Fibroblast of mammary gland (primary cell): ENCODE measurements around the gene RFWD3.

ENCODE experiments used
- DNase-seq: peaks from one replicate; pipeline ENCODE4 v3.0.0-alpha.2; 2010; ENCODE audit warnings: low read depth
- H3K4me3 ChIP-seq: 2 replicates; pipeline ENCODE4 v1.5.1; 2011; ENCODE audit warnings: low read depth, mild to moderate bottlenecking, low read length, moderate library complexity; ENCODE audit not compliant: control insufficient read depth
- TF ChIP-seq, protein P1 (sequence below): conservative IDR thresholded peaks from 2 replicates; pipeline ENCODE4 v1.5.1; 2011; ENCODE audit warnings: low read depth, low read length, inconsistent platforms; ENCODE audit not compliant: control insufficient read depth, insufficient read depth

Gene RFWD3

DNA sequence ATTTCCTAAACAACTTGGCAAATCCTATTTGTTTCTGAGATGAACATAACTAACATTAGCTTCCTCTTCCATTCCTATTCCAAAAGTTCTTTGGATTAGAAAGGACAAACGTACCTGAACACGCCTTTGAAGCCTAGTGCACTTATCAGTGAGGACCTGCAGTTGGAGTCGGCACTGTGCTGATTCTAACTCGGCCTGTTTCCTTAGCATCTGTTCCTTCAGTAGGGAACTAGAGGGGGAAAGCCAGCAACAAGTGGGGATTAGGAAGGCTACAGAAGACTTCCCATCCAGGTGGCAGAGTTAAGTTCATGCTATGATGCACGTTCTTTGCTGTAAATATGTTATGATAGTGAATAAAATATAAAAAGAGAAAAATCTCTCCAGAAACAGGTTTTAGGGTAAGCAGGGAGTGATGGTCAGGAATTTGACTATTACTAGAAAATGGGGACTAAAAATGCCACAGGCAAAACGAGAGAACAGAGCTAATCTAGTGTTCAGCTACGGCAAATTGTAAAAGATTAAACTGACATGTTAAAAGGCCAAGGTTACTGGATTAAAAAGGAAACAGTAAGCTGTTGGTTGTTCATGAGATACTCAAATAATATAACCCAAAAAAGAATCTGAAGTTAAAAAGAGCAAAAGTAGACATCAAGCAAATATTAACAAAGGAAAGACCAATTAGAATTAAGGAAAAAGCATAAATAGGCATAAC lies 28.8 kb downstream of the RFWD3 start:
- no peak overlapping the region for H3K4me3 ChIP-seq
- no peak for DNase-seq
- TF ChIP-seq, protein P1, sequence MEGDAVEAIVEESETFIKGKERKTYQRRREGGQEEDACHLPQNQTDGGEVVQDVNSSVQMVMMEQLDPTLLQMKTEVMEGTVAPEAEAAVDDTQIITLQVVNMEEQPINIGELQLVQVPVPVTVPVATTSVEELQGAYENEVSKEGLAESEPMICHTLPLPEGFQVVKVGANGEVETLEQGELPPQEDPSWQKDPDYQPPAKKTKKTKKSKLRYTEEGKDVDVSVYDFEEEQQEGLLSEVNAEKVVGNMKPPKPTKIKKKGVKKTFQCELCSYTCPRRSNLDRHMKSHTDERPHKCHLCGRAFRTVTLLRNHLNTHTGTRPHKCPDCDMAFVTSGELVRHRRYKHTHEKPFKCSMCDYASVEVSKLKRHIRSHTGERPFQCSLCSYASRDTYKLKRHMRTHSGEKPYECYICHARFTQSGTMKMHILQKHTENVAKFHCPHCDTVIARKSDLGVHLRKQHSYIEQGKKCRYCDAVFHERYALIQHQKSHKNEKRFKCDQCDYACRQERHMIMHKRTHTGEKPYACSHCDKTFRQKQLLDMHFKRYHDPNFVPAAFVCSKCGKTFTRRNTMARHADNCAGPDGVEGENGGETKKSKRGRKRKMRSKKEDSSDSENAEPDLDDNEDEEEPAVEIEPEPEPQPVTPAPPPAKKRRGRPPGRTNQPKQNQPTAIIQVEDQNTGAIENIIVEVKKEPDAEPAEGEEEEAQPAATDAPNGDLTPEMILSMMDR = no peak

DNA sequence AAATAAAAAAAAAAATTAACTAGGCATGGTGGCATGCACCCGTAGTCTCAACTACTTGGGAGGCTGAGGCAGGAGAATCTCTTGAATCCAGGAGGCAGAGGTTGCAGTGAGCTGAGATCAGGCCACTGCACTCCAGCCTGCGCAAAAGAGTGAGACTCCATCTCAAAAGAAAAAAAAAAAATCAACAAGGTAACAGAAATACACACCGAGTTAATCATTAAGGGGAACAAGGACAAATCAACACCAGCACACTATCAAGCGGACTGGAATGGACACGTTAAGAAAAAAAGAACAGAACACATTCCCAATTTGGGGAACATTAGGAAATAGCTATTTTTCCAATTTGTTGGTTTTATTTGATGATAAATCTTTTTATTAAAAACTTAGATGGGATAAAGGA lies 31.4 kb downstream of the RFWD3 start:
- DNase-seq = no peak
- TF ChIP-seq, protein P1 = no peak

DNA sequence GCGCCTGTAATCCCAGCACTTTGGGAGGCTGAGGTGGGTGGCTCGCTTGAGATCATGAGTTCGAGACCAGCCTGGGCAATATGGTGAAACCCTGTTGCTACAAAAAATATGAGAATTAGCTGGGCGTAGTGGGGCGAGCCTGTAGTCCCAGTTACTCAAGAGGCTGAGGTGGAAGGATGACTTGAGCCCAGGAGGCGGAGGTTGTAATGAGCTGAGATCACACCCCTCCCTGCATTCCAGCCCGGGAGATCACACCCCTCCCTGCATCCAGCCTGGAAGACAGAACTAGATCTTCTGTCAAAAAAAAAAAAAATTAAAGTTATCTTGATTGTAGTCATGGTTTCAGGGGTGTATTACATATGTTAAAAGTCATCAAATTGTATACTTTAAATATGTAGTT lies 33.0 kb downstream of the RFWD3 start:
- H3K4me3 ChIP-seq = no peak overlapping the region
- DNase-seq = no peak
- TF ChIP-seq, protein P1 = no peak

More for the DNA sequence above, 31.4 kb downstream of the RFWD3 start:
- no peak overlapping the region for H3K4me3 ChIP-seq

DNA sequence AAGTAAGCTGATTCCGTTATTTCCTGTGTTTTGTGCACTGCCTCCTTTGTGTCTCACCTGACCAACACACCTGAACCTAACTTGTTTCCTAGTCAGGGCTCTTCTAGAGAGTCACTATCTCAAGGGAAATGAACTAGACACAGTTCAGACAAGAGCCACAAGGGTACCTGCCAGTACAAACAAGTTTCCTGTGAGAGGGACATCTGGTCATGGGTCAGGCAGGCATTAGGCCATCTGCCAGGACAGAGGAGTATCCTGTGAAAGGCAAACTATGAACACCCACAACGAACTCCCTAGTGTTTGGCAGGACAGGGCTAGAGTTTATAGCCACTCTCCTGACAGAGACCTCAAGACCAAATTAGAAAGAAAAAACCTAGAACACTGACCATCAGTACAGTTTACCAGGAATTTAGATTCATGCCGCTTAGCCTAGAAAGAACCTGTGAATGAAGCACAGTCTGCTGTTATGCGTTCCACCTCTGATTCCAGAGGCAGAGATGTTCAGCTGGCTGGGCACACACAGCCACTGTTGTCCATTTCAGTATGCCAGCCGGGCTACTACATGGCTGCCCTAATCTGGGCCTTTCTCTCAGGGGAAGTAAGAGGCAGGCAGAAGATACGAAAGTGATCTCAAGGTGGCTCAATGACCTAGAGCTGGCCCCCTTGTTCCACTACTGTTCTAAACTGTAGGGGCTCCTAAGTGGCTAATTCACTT lies 39.0 kb downstream of the RFWD3 start:
- DNase-seq = peak; percentile 61
- TF ChIP-seq, protein P1 = no peak
- H3K4me3 ChIP-seq = no peak overlapping the region

DNA sequence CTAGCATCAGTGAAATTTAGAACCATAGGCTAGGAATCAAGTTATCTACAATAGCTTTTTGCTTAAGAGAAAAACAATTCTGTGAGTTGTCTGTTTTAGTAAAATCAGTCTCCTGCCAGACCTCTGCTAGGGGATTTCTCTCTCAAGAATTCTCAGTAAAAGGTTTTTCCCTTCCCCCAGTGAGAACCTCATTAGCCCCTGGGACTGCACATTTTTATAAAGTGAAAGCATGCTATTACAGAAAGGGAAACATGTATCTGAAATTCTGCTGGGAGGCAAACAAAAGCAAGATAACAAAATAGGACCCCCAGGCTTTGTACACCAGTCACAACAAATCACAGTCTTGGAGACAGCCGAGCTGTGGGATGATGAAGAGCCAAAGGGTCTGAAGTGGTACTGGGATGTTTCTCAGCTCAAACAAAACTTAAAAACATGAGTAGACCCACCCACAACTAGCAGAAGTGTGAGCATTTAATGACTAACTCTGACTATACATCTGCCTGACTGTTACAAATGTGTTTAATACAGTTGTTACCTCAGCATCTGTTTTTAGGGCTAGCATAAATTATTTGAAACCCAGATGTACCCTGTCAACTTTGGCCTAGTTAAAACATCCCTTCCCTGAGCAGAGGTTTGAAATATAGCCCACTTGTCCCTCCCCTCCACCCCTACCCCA lies 39.8 kb downstream of the RFWD3 start:
- peak; percentile 77 for DNase-seq

More for the DNA sequence above, 39.8 kb downstream of the RFWD3 start:
- H3K4me3 ChIP-seq = no peak overlapping the region
- TF ChIP-seq, protein P1 = no peak
